Calu3 (cell line): ENCODE results near the gene EIPR1. TPM values are rescaled to one million over a fixed set of nuclear protein-coding genes. Genes with fewer than 3 reads are reported as not detected.
"Not testable (repeated sequence)": the region's sequence is repeated elsewhere in the genome, so short reads cannot be mapped to it uniquely, and the experiment has no call there.

Experiments used
- BruUV-seq: library from RNA; stranded (reverse); fragments of 400-500 nt; replicated peaks from 2 replicates; lab custom pipeline; 2021; lab: Mats Ljungman, UMichigan
- CTCF ChIA-PET: fragments of 300-600 bp; sonication (Branson Sonifier 250); formaldehyde crosslinking; loops from one replicate; lab custom pipeline; 2022; ENCODE audit warnings: antibody characterized with exemption; lab: Charles Lee
- DNase-seq: peaks from one replicate; pipeline ENCODE4 v3.0.0; 2022
- H3K27ac Mint-ChIP-seq: one replicate; pipeline ENCODE4 v1.8.0; 2022; ENCODE audit warnings: mixed read lengths; ENCODE audit not compliant: unreplicated experiment
- H3K27me3 Mint-ChIP-seq: one replicate; pipeline ENCODE4 v1.8.0; 2022; ENCODE audit warnings: mixed read lengths; ENCODE audit not compliant: unreplicated experiment
- H3K36me3 Mint-ChIP-seq: one replicate; pipeline ENCODE4 v1.8.0; 2022; ENCODE audit warnings: mild to moderate bottlenecking, moderate library complexity, mixed read lengths; ENCODE audit not compliant: insufficient read depth, unreplicated experiment
- H3K4me1 Mint-ChIP-seq: one replicate; pipeline ENCODE4 v1.8.0; 2022; ENCODE audit warnings: mild to moderate bottlenecking, low read depth, mixed read lengths; ENCODE audit not compliant: unreplicated experiment
- H3K4me3 Mint-ChIP-seq: one replicate; pipeline ENCODE4 v1.8.0; 2022; ENCODE audit warnings: mild to moderate bottlenecking, low read depth, moderate library complexity, mixed read lengths; ENCODE audit not compliant: unreplicated experiment
- H3K9me3 Mint-ChIP-seq: one replicate; pipeline ENCODE4 v1.8.0; 2022; ENCODE audit warnings: low read depth, mixed read lengths; ENCODE audit not compliant: unreplicated experiment
- CTCF ChIP-seq: fragments of 200-600 bp; IDR thresholded peaks from one replicate; pipeline ENCODE4 v1.8.0; 2022; ENCODE audit warnings: antibody characterized with exemption; ENCODE audit not compliant: unreplicated experiment
- intact Hi-C: fragments of 100-400 bp; cut with micrococcal nuclease; formaldehyde crosslinking; loops from one replicate; pipeline ENCODE4 v1.10.0; 2022; ENCODE audit not compliant: unreplicated experiment
- total RNA-seq: library from RNA; stranded (reverse); gene quantifications from 2 replicates; pipeline ENCODE4 v1.2.3, GENCODE V29; 2022

EIPR1 gene
- total RNA-seq, 1 experiment from 2014 or later: 31.7 TPM

DNA sequence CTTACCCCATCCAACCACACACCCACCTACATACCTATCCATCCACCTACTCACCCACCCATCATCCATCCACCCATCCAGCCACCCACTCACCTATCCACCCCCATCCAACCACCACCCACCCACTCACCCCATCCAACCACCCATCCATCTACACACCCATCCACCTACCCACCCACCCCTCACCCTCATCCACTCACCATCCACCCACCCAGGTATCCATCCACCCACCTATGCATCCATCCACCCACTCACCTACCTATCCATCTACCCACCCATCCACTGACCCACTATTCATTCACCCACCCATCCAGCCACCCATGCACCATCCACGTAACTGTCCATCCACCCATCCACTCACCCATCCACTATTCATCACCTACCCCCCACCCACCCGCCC is 194.8 kb downstream of the EIPR1 start:
- BruUV-seq: no TSS peak
- H3K36me3 Mint-ChIP-seq: peaks cover 19% of the 10 kb centered on the region

GRCh38 chr2:3181416-3182010 is 196.1 kb downstream of the EIPR1 start:
- H3K4me3 Mint-ChIP-seq: no peak overlapping the region
- DNase-seq: no peak
- H3K27ac Mint-ChIP-seq: no peak overlapping the region
- peaks cover 13% of the 10 kb centered on the region for H3K36me3 Mint-ChIP-seq
- no peaks in the 10 kb centered on the region for H3K4me1 Mint-ChIP-seq
- CTCF ChIA-PET: no interaction called here
- no peak for TF ChIP-seq CTCF
- peaks cover 13% of the 10 kb centered on the region for H3K9me3 Mint-ChIP-seq
- intact Hi-C loops: no loop called here
- no peaks in the 10 kb centered on the region for H3K27me3 Mint-ChIP-seq
- BruUV-seq: no TSS peak

More for the DNA sequence above, 194.8 kb downstream of the EIPR1 start:
- H3K27ac Mint-ChIP-seq: no peak overlapping the region
- intact Hi-C loops: no loop called here
- H3K4me3 Mint-ChIP-seq: no peak overlapping the region
- no peaks in the 10 kb centered on the region for H3K4me1 Mint-ChIP-seq
- TF ChIP-seq CTCF: no peak
- no peak for DNase-seq
- peaks cover 13% of the 10 kb centered on the region for H3K9me3 Mint-ChIP-seq
- H3K27me3 Mint-ChIP-seq: no peaks in the 10 kb centered on the region
- CTCF ChIA-PET: no interaction called here

DNA sequence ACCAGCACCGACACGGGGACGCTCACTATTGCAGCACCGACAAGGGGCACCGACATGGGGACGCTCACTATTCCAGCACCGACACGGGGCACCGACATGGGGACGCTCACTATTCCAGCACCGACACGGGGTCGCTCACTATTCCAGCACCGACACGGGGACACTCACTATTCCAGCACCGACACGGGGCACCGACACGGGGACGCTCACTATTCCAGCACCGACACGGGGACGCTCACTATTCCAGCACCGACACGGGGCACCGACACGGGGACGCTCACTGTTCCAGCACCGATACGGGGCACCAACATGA is 196.8 kb downstream of the EIPR1 start:
- H3K27me3 Mint-ChIP-seq, BruUV-seq, DNase-seq, H3K4me1 Mint-ChIP-seq, H3K4me3 Mint-ChIP-seq, intact Hi-C loops, H3K27ac Mint-ChIP-seq, CTCF ChIA-PET: not testable (repeated sequence)
- Mint-ChIP-seq H3K9me3 (peaks cover 11% of the 10 kb centered on the region), H3K36me3 (peaks cover 13% of the 10 kb centered on the region)

GRCh38 chr2:3180082-3180908 is 197.3 kb downstream of the EIPR1 start:
- TF ChIP-seq CTCF: no peak
- Mint-ChIP-seq H3K4me1 (no peaks in the 10 kb centered on the region), H3K36me3 (peaks cover 7% of the 10 kb centered on the region), H3K9me3 (peaks cover 10% of the 10 kb centered on the region), H3K27me3 (no peaks in the 10 kb centered on the region), H3K27ac (no peak overlapping the region), H3K4me3 (no peak overlapping the region)
- intact Hi-C loops: no loop called here
- DNase-seq: no peak
- BruUV-seq: no TSS peak
- CTCF ChIA-PET: no interaction called here

GRCh38 chr2:3179626-3180025 is 198.0 kb downstream of the EIPR1 start:
- H3K27me3 Mint-ChIP-seq: no peaks in the 10 kb centered on the region
- no peaks in the 10 kb centered on the region for H3K4me1 Mint-ChIP-seq
- CTCF ChIA-PET: no interaction called here
- H3K27ac Mint-ChIP-seq: no peak overlapping the region
- peaks cover 10% of the 10 kb centered on the region for H3K9me3 Mint-ChIP-seq
- peaks cover 7% of the 10 kb centered on the region for H3K36me3 Mint-ChIP-seq
- H3K4me3 Mint-ChIP-seq: no peak overlapping the region
- no peak for DNase-seq
- no peak for TF ChIP-seq CTCF
- intact Hi-C loops: no loop called here
- BruUV-seq: no TSS peak
